Ishikawa (cell line): ENCODE measurements around the gene NKD2.

Experiments
- EGR1 ChIP-seq: IDR thresholded peaks from 2 replicates; pipeline ENCODE4 v1.6.1; 2012
- RAD21 ChIP-seq: IDR thresholded peaks from 2 replicates; pipeline ENCODE4 v1.6.1; 2012; ENCODE audit warnings: low read depth
- YY1 ChIP-seq: IDR thresholded peaks from 2 replicates; pipeline ENCODE4 v1.6.1; 2012; ENCODE audit warnings: low read depth
- TF ChIP-seq, protein P1 (sequence below): IDR thresholded peaks from 2 replicates; pipeline ENCODE4 v1.6.1; 2012

DNA sequence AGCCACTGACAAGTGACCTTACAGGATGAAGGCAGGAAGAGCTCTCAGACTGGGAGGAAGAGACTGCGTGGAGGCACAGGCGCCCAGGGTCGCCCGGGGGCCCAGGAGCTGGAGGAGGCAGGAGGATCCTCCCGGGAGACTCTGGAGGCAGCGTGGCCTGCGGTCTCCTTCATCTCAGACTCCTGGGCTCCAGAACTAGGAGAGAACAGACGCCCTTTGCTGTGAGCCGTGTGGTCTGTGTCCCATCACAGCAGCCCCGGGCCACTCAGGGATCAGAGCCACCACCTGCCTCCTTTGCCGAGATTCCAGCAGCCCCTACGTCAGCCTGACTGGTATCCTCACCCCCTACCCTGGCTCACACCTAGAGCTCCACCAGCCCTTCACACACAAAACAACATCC, 58.1 kb downstream of the NKD2 start:
- TF ChIP-seq YY1 (no peak), EGR1 (no peak), RAD21 (no peak)
- TF ChIP-seq, protein P1, sequence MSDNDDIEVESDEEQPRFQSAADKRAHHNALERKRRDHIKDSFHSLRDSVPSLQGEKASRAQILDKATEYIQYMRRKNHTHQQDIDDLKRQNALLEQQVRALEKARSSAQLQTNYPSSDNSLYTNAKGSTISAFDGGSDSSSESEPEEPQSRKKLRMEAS, result no peak
